ENCODE measurements around the gene TXNRD3. TPM values are rescaled to one million over a fixed set of nuclear protein-coding genes. Genes with fewer than 3 reads are reported as not detected.

TXNRD3 gene
- total and polyA plus RNA-seq, 2 of the 4 experiments (the other 2 are of a cell fraction) = 3.9 to 8.4 TPM

DNA sequence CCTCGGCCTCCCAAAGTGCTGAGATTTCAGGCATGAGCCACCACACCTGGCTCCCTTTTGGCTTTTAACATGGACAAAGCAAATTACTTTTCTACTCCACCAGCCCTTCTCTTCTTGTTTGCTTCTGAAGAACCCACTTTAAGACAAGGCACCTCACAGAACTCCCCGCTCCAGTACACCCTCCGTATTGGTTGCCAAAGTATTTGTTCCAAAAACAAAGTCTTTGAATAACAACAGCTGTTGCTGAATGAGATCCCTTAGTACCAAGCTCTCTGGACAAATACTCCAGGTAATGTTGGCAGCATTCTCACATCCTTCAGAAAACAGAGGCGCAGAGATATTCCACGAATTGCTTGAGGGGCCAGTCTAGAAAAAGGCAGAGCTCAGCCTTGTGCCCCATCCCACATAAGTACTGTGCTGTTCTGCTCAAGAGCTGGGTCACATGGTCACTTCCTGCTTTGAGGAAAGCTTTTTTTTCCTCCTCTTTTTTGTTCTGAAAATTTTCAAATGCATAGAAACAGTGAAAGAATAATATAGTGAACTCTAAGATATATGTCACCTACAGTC, 41.9 kb upstream of the TXNRD3 start:
- Histone ChIP-seq H3K79me1 (ENCODE audit: low read depth in 1 of 2, low read length in 2 of 2) (no peaks in the 10 kb centered on the region), H3K4ac (ENCODE audit: low read depth, low read length) (no peak overlapping the region), H2BK15ac (ENCODE audit: low read depth, low read length) (no peak overlapping the region), H4K5ac (ENCODE audit: low read depth, low read length) (no peak overlapping the region), H4K20me1 (ENCODE audit: insufficient read depth, low read length) (no peaks in the 10 kb centered on the region), H3K27me3 (ENCODE audit: control insufficient read depth, insufficient read depth, low read length) (peaks cover 28% of the 10 kb centered on the region), H2AFZ (replicated peaks; ENCODE audit: low read length, poor library complexity) (no peak overlapping the region), H2BK5ac (ENCODE audit: low read depth, low read length, poor library complexity, severe bottlenecking) (no peak overlapping the region), H3K9me3 (ENCODE audit: control insufficient read depth, insufficient read depth, low read length) (no peaks in the 10 kb centered on the region), H3K14ac (replicated peaks; ENCODE audit: low read depth, low read length) (no peak overlapping the region), H4K91ac (ENCODE audit: insufficient read depth, low read depth, low read length) (no peak overlapping the region), H3K9me1 (ENCODE audit: insufficient read depth, low read length) (no peaks in the 10 kb centered on the region), H4K8ac (ENCODE audit: low read depth in 2 of 2, low read length in 2 of 2) (no peak overlapping the region), H2AK9ac (replicated peaks; ENCODE audit: low read depth, low read length, poor library complexity) (no peak overlapping the region), H3K4me1 (ENCODE audit: control insufficient read depth, insufficient read depth, low read length) (peaks cover 3% of the 10 kb centered on the region; the same call in 1 of the 2 replicates), H2BK120ac (ENCODE audit: low read depth, low read length) (no peak overlapping the region), H3K9ac (ENCODE audit: low read depth, low read length) (no peak overlapping the region), H2AK5ac (ENCODE audit: low read depth, low read length) (no peak overlapping the region), H3K27ac (ENCODE audit: insufficient read depth, low read length) (no peak overlapping the region), H3K4me2 (ENCODE audit: low read depth, low read length) (no peak overlapping the region), H3K56ac (ENCODE audit: extremely low read depth, insufficient read depth, low read length) (no peak overlapping the region), H2BK20ac (ENCODE audit: low read depth, low read length) (no peak overlapping the region), H3K36me3 (ENCODE audit: control insufficient read depth, insufficient read depth, low read length) (no peaks in the 10 kb centered on the region), H3K23ac (ENCODE audit: low read depth, low read length) (no peak overlapping the region), H3K18ac (ENCODE audit: low read depth, low read length) (no peak overlapping the region), H3K4me3 (ENCODE audit: insufficient read depth, low read depth, low read length) (no peak overlapping the region)
- ChIA-PET POLR2A (ENCODE audit: unreplicated experiment) (no interaction called here), CTCF (no interaction called here)
- no CpG with 5 or more reads among the region's 5 CpGs for WGBS, 2 experiments (ENCODE audit: extremely low coverage in 2 of 2, insufficient read length in 1 of 2)
- no TSS peak for BruUV-seq (replicated peaks)
- DNase-seq = no peak
- in situ Hi-C loops (cut with MboI; ENCODE audit: low sequenced_read_pairs) (no loop called here), intact Hi-C loops (cut with micrococcal nuclease) (no loop called here), dilution Hi-C loops (cut with HindIII; ENCODE audit: low sequenced_read_pairs, unreplicated experiment) (no loop called here)
- no peak for ATAC-seq (ENCODE audit: low read depth)
- TF ChIP-seq MXI1 (IDR thresholded peaks at IDR 0.05; ENCODE audit: borderline replicate concordance, low read depth, low read length) = no peak
